Hematopoietic multipotent progenitor cell treated with erythropoietin and hydrocortisone succinate and interleukin-3 and kit ligand, for 8 days (in vitro differentiated cells): ENCODE data around the gene GHITM.
"Not testable (repeated sequence)": the region's sequence is repeated elsewhere in the genome, so short reads cannot be mapped to it uniquely, and the experiment has no call there.

Experiments used
- DNase-seq: peaks from one replicate; pipeline ENCODE4 v3.0.0-alpha.2; 2015

Gene GHITM

GRCh38 chr10:84148006-84148597 is 8.8 kb downstream of the GHITM start:
- peak; percentile 62 for DNase-seq

- no peak for DNase-seq
These were observed 10.5 kb downstream of the GHITM start for GRCh38 chr10:84149854-84150253.

- DNase-seq: no peak
These were observed 13.5 kb downstream of the GHITM start for GRCh38 chr10:84152769-84153168.

GRCh38 chr10:84155521-84155920 is 16.2 kb downstream of the GHITM start:
- DNase-seq: no peak

GRCh38 chr10:84156009-84156408 is 16.7 kb downstream of the GHITM start:
- DNase-seq: no peak

- no peak for DNase-seq
These were observed 17.5 kb downstream of the GHITM start for GRCh38 chr10:84156768-84157167.

GRCh38 chr10:84158061-84158460 is 18.8 kb downstream of the GHITM start:
- DNase-seq: no peak

GRCh38 chr10:84158550-84158949 is 19.2 kb downstream of the GHITM start:
- DNase-seq: no peak

- DNase-seq: no peak
These were observed 19.9 kb downstream of the GHITM start for GRCh38 chr10:84159076-84159685.

- no peak for DNase-seq
These were observed 21.5 kb downstream of the GHITM start for GRCh38 chr10:84160663-84161362.

GRCh38 chr10:84163996-84164395 is 24.7 kb downstream of the GHITM start:
- no peak for DNase-seq

- DNase-seq: no peak
These were observed 25.1 kb downstream of the GHITM start for GRCh38 chr10:84164442-84164841.

- DNase-seq: no peak
These were observed 27.4 kb downstream of the GHITM start for GRCh38 chr10:84166620-84167288.

GRCh38 chr10:84167289-84167653 is 28.0 kb downstream of the GHITM start:
- not testable (repeated sequence) for DNase-seq

- DNase-seq: not testable (repeated sequence)
These were observed 29.1 kb downstream of the GHITM start for GRCh38 chr10:84168382-84168781.

- not testable (repeated sequence) for DNase-seq
These were observed 31.9 kb downstream of the GHITM start for GRCh38 chr10:84171237-84171636.

- DNase-seq: not testable (repeated sequence)
These were observed 32.6 kb downstream of the GHITM start for GRCh38 chr10:84171700-84172466.

- DNase-seq: no peak
These were observed 33.4 kb downstream of the GHITM start for GRCh38 chr10:84172467-84173356.

- DNase-seq: no peak
These were observed 34.2 kb downstream of the GHITM start, which contains the start of gene GPR15LG for GRCh38 chr10:84173501-84173929. GPR15LG (plus strand) TSS chr10:84173801; CDS start chr10:84173852, 51 bp downstream.

GRCh38 chr10:84175436-84175835 is 36.1 kb downstream of the GHITM start:
- no peak for DNase-seq

GRCh38 chr10:84176351-84176750 is 37.0 kb downstream of the GHITM start:
- DNase-seq: no peak
